Embryonic facial prominence (tissue), 1 donor: ENCODE results near the gene KDM4E.
"Not testable (repeated sequence)": the region's sequence is repeated elsewhere in the genome, so short reads cannot be mapped to it uniquely, and the experiment has no call there.

Source experiments
- DNase-seq: peaks from one replicate; pipeline ENCODE4 v3.0.0-alpha.2; 2016; ENCODE audit errors: extremely low spot score

The KDM4E gene

GRCh38 chr11:95024958-95025357 is at the start of gene KDM4E:
KDM4E (plus strand) TSS chr11:95025258; CDS start chr11:95025558, 300 bp downstream.
- DNase-seq, result no peak

DNA sequence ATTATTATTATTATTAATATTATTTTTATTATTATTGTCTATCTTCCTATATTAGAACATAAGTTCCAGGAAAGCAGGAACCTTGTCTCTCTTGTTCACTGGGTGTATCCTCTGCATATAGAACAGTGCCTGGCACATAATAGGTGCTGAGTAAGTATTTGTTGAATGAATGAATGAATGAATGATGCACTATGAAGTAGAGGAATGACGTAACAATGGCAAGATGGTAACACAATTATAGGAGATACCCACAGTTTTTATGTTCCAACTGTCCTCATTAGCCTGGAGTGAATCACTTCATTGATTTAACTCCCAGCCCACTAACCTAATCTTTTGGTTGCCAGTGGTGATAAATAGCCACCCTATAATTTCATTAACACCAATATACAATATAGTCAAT is 49.5 kb upstream of the KDM4E start:
- DNase-seq, result no peak

- no peak for DNase-seq
These were observed 37.7 kb upstream of the KDM4E start for GRCh38 chr11:94987378-94987777.

DNA sequence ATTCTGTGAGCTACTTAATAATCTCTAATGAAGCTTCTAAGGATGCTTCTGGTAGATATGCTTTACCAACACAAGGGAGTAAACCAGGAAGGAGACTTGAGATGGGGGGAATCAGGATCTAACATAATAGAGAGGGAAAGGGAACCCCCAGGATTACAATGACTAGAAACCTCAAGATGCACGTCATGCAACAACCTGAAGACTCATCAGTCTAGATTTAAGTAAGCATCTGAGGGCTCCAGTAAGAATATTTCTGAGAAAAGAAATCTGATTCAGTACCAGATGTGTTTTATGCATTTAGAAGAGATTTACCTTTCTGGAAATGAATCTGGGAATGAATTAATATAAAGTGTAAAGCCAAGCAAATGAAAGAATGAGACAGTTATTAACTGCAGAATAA is 36.3 kb upstream of the KDM4E start:
- no peak for DNase-seq

- DNase-seq, result no peak
These were observed 31.6 kb upstream of the KDM4E start for GRCh38 chr11:94993400-94993943.

GRCh38 chr11:94997437-94997836 is 27.6 kb upstream of the KDM4E start:
- no peak for DNase-seq

DNA sequence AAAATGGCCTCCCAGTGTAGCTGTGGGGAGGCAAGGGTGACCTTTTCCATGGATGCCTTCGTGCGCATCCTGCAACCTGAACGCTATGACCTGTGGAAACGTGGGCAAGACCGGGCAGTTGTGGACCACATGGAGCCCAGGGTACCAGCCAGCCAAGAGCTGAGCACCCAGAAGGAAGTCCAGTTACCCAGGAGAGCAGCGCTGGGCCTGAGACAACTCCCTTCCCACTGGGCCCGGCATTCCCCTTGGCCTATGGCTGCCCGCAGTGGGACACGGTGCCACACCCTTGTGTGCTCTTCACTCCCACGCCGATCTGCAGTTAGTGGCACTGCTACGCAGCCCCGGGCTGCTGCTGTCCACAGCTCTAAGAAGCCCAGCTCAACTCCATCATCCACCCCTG is 26.8 kb upstream of the KDM4E start:
- no peak for DNase-seq

- no peak for DNase-seq
These were observed 21.3 kb upstream of the KDM4E start for GRCh38 chr11:95003716-95004115.

- DNase-seq, result no peak
These were observed 19.4 kb upstream of the KDM4E start for GRCh38 chr11:95005642-95006041.

GRCh38 chr11:95011376-95011775 is 13.7 kb upstream of the KDM4E start:
- DNase-seq, result no peak

GRCh38 chr11:95014184-95014821 is 10.8 kb upstream of the KDM4E start:
- DNase-seq, result no peak

DNA sequence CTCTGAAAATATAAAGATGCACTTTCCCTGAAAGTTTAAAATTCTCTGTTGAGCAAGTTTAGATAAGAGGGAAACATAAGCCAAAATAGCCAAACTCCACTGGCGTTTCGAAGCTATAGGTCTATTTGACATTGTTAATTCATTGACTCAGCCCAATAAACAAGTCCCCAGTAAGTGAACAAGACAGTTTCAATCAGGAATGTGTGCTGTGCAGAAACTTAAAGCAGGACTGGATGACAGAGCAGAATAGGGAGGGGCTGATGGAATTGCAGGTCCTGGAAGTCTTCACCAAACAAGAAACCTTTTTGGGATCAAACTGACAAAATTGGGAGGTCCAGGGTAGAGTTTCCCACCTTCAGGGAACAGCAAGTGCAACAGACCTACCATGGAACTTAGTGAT is 8.9 kb upstream of the KDM4E start:
- no peak for DNase-seq

GRCh38 chr11:95021468-95021867 is 3.6 kb upstream of the KDM4E start:
- not testable (repeated sequence) for DNase-seq

- DNase-seq, result not testable (repeated sequence)
These were observed 536 bp downstream of the KDM4E start for GRCh38 chr11:95025594-95025993.

DNA sequence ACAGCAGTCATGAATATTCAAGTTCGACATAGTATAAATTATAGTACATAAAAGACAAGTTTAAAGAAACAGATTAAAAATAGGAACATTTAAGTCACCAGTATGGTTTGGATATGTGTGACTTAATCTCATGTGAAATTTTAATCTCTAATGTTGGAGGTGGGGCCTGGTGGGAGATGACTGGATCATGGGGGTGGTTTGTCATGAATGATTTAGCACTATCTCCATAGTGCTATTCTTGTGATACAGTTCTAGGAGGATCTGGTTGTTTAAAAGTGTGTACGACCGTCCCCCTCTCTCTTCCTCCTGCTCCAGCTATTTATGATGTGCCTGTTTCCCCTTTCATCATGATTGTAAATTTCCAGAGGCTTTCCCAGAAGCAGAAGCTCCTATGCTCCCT is 3.3 kb downstream of the KDM4E start:
- no peak for DNase-seq

- DNase-seq, result no peak
These were observed 8.0 kb downstream of the KDM4E start for GRCh38 chr11:95033051-95033450.

DNA sequence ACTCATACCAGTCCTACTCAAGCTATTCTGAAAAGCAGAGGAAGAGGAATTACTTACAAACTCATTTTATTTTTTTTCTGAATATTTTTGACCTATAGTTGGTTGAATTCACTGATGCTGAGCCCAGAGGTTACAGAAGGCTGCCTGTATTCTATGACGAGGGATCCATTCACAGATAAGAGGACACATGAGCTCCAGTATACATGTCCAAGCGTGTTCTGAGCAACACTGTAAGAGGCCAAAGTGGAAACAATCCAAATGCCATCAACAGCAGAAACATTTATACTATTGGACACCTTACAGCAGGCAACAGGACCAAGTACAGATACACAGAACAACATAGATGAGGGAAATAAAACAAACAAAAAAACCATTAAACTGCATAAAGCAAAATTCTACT is 10.3 kb downstream of the KDM4E start:
- no peak for DNase-seq

DNA sequence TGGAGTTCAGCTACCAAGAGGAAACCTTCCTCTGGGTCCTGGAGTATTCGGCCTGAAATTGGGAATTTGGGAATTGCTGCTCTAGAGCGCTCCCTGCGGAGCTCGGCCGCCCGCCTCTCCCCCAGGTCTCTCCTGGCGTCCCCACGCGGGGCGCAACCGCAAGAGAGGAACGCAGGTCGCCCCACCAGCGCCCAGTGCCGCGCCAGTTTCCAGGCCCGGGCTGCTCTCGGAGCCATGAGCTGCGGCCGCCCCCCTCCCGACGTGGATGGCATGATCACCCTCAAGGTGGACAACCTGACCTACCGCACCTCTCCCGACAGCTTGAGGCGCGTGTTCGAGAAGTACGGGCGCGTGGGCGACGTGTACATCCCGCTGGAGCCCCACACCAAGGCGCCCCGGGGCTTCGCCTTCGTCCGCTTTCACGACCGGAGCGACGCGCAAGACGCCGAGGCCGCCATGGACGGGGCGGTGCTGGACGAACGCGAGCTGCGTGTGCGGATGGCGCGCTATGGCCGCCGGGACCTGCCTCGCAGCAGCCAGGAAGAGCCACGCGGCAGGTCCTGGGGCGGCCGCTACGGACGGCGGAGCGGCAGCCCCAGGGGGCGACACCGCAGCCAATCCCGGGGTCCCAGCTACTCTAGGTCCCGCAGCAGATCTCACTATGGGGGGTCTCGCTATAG is 12.4 kb downstream of the KDM4E start:
- not testable (repeated sequence) for DNase-seq

GRCh38 chr11:95042239-95042638 is 17.2 kb downstream of the KDM4E start:
- DNase-seq, result no peak

DNA sequence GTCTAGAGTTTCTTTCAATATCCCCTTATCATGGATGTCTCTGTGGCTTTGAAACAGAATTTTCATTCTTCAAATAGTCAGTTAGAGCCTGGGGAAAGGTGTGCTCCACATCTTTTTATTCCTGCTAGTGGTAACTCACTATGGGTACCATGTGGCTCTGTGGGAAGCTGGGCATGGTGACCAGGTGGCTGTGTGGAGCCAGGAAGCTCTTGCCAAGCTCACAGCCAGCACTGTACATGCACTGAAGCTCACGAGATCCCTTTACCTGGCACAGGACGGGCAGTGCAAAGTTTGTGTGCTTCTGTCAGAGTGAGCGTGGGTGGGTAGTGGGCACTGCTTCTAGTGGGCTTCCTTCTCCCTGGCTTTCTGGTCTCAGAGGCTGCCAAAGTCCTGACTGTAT is 17.8 kb downstream of the KDM4E start:
- DNase-seq, result no peak

- no peak for DNase-seq
These were observed 19.0 kb downstream of the KDM4E start for GRCh38 chr11:95044010-95044409.

DNA sequence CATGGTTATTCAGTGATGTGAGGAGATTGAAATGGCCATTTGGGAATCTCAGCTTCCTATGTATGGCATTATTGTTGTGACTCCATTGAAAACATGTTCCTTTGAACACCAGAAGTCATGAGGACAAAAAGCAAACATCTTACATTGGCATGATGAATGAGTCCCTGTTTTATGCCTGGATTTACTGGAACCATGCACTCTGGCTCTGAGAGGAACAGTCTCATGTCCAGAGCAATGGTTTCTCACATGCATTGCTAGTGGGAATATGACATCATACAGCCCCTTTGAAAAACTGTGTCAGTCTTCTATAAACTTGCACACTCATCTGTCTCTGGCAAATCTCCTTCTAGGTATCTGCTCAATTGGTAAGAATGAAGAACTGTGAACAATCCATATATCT is 20.8 kb downstream of the KDM4E start:
- no peak for DNase-seq

- DNase-seq, result not testable (repeated sequence)
These were observed 24.1 kb downstream of the KDM4E start, which contains the start of gene KDM4F for GRCh38 chr11:95049122-95049521. KDM4F (plus strand) TSS chr11:95049422.
